Epithelial cell of proximal tubule (primary cell): Measurements from ENCODE around the gene MAP6D1. TPM values are rescaled to one million over a fixed set of nuclear protein-coding genes. Genes with fewer than 3 reads are reported as not detected.

Source experiments
- DNase-seq: peaks from one replicate; pipeline ENCODE4 v3.0.0-alpha.2; 2011; ENCODE audit warnings: low read depth
- H3K4me3 ChIP-seq: 2 replicates; pipeline ENCODE4 v1.5.1; 2011; ENCODE audit warnings: low read depth, mild to moderate bottlenecking, low read length
- CTCF ChIP-seq: conservative IDR thresholded peaks from 2 replicates; pipeline ENCODE4 v1.5.1; 2012; ENCODE audit warnings: low read depth, mild to moderate bottlenecking, low read length
- total RNA-seq: library from RNA; depleted of rRNA; stranded (reverse); fragments of >200 nt; gene quantifications from 2 replicates; pipeline ENCODE4 v1.2.3, GENCODE V29; 2015

Gene MAP6D1
- total RNA-seq, 1 donor from 2014 or later: 14.4 TPM

GRCh38 chr3:183826448-183827250 lies 1.3 kb upstream of the MAP6D1 start:
- TF ChIP-seq CTCF: no peak
- H3K4me3 ChIP-seq: no peak overlapping the region
- no peak for DNase-seq

GRCh38 chr3:183824761-183825455 lies 469 bp downstream of the MAP6D1 start:
- no peak for DNase-seq
- no peak for TF ChIP-seq CTCF
- H3K4me3 ChIP-seq: peak overlapping the region; percentile 57

GRCh38 chr3:183823963-183824362 lies 1.4 kb downstream of the MAP6D1 start:
- no peak for TF ChIP-seq CTCF
- no peak overlapping the region for H3K4me3 ChIP-seq

GRCh38 chr3:183822631-183823030 lies 2.7 kb downstream of the MAP6D1 start:
- no peak for DNase-seq
- no peak for TF ChIP-seq CTCF
- H3K4me3 ChIP-seq: no peak overlapping the region

More at GRCh38 chr3:183823963-183824362, 1.4 kb downstream of the MAP6D1 start:
- no peak for DNase-seq

- no peak for DNase-seq
- TF ChIP-seq CTCF: no peak
- H3K4me3 ChIP-seq: no peak overlapping the region
These were observed 5.5 kb downstream of the MAP6D1 start for GRCh38 chr3:183819831-183820230.

- TF ChIP-seq CTCF: no peak
- DNase-seq: no peak
- no peak overlapping the region for H3K4me3 ChIP-seq
These were observed 6.4 kb downstream of the MAP6D1 start for GRCh38 chr3:183818706-183819624.
